GM19351 (cell line): Measurements from ENCODE around the gene SAP25.
"Not testable (repeated sequence)": the region's sequence is repeated elsewhere in the genome, so short reads cannot be mapped to it uniquely, and the experiment has no call there.

Experiments used
- ATAC-seq: cut with Tn5 transposase; IDR thresholded peaks from one replicate; pipeline ENCODE4 v1.9.1; 2021; ENCODE audit warnings: mild to moderate bottlenecking, moderate library complexity; ENCODE audit not compliant: unreplicated experiment

Gene SAP25

DNA sequence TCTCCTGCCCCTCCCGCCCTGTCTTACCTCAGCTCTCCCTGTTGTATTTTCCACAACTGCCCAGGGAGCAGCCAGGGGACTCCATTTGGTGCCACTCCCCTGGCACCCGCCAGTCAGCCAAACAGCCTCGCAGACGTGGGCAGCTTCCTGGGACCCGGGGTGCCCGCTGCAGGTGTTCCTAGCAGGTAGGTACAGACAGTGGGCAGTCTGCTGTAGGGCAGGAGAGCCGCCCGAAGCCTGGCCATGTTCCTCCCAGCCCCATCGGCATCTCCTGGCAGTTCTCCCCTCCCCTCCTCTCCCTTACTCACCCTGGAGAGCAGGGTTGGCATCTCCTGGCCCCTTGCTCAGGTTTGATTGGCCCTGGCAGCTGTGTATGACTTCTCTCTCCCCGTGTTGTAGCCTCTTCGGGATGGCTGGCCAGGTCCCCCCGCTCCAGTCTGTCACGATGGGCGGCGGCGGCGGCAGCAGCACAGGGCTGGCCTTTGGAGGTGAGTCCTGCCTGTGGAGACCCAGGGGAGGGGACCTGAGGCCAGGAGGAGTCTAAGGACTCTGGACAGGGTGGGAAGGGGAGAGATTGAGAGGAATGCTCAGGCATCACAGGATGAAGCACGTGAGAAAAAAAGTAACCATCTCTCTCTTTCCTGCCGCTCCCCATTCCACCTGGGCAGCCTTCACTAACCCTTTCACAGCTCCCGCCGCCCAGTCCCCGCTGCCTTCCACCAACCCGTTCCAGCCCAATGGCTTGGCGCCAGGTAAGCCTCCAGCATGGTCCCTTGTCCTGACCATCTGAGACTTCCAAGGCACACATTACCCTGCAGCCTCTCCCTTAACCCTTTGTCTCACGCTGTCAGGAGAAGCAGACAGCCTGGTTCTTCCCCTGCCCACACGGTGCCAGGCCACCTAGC, 11.3 kb downstream of the SAP25 start:
- no peak for ATAC-seq

- ATAC-seq = no peak
These were observed 12.1 kb downstream of the SAP25 start for GRCh38 chr7:100561491-100562194.

DNA sequence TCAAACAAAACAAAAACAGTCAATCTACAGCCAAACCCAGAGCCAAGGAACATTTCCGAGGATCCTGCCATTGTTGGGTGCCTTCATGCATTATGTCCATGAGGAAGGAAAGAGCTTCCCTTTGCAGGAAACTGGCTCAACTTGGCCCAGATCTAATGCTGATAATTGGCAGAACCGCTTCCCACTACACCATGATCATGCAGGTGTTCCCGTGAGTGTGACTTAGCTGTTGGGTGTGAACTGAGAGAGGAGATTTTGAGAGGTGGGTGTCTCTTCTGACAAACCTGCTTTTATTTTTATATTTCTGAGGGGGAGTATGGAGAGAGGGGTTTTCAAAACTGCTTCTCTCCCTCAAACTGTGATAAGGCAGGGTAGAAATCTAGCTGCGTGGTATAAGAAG, 14.6 kb downstream of the SAP25 start:
- no peak for ATAC-seq

GRCh38 chr7:100556541-100556940, 17.2 kb downstream of the SAP25 start:
- no peak for ATAC-seq

- no peak for ATAC-seq
These were observed 18.0 kb downstream of the SAP25 start for GRCh38 chr7:100555701-100556100.

- ATAC-seq = no peak
These were observed 20.7 kb downstream of the SAP25 start for GRCh38 chr7:100553032-100553431.

DNA sequence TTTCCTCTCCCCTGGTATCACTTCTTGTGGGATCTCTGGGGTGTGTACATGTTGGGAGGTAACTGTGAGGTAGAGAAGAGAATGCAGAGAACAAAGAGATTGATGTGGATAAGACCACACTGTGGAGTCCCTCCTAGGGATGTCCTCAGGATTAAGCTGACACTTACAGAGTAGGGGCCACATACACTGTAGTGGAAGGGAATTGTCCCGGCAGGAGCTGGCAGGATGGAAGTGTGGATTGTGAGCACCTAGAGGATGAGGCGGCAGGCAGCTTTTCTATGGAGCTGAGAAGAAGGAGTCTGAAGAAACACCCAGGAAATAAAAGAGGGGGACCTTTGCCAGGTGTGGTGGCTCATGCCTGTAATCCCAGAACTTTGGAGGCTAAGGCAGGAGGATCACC, 21.2 kb downstream of the SAP25 start:
- ATAC-seq = no peak

DNA sequence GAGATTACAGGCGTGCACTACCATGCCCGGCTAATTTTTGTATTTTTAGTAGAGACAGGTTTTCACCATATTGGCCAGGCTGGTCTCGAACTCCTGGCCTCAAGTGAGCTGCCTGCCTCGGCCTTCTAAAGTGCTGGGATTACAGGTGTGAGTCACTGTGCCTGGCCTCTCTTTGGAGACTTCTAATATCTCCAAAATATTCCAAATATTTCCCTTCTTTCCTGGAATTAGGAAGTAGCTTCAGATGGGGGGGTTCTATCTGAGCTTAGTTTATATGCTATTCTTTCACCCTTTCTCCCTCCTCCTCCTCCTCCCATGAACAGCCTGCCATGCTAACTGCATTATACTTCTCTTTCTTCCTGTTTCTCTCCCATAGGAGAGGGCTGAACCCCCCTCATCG, 25.3 kb downstream of the SAP25 start:
- not testable (repeated sequence) for ATAC-seq

GRCh38 chr7:100547872-100548271, 25.8 kb downstream of the SAP25 start:
- ATAC-seq = no peak

DNA sequence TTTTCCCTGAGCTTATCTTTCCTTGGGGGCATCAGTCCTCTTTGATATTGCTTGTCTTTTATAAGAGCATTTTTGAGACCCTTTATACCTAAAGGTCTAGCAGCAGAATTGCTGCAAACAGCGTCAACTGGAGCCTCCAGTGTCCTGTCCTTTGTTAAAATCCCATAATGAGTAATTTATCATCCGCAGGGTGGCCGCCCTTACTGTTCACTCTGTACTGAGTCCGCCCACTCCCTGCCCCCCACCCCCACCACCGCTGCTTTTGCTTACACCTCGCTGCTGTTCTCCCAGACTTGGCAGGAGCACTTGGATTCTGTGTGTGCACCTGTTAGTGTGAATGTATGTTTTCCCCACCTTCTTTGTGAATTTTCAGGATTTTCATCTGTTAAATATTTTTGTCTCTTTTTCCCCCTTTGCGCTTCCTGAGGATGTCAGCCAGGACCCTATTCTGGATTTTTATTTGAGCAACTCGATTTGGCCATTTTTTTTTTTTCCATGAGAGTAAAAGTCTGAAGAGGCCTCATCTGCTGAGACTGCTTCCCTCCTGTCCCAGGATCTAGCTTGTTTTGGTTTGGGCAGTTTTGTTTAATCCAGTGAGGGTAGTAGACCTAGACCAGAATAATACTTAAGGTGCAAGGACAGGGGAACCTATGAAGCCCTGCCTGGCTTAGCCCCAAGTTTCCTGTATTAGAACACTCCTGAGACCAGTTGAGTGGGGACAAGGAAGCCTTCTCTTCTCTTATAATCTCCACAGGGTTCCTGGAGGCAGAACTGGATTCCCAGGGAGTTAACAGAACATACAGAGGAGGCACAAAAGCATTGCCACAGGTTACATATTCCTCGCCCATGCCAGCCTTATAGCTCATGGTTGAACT, 26.5 kb downstream of the SAP25 start:
- no peak for ATAC-seq

DNA sequence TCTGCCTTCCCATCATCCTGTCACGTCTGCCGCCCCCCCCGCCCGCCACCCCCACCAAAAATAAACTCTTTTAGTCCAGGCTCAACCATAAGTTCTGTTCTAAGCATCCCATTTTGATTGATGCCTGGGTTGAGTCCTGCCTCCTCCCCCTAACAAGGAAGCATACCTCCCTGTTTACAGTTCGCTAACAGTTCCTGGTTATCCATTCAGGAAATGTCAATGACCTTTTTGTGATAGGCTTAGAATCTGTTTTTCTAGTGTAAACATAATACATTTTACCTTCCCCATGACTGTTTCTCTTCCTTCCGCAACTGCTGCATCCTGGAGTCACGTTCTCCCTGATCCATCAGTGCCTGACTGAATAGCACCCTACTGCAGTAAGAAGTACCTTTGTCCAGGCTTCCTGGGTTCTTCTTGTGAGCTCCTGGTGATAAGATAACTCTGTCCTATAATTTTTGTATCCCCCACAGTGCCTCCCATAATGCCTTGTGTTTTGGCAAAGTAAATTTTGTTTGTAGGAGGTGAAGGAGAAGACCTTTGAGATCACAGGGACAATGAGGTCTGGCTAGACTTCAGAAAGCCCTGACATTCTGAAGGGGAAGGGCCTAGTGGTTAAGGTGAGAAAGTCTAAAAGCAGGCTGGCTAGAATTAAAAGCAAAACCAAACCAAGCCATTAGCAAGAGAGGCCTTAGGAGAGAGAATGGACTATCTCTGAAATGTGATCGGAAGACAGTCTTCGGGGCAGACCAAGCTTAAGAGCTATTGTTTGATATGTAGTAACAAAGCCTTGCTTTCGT, 27.4 kb downstream of the SAP25 start:
- peak; percentile 42 for ATAC-seq

GRCh38 chr7:100545360-100546128, 28.2 kb downstream of the SAP25 start:
- ATAC-seq = peak; percentile 55

DNA sequence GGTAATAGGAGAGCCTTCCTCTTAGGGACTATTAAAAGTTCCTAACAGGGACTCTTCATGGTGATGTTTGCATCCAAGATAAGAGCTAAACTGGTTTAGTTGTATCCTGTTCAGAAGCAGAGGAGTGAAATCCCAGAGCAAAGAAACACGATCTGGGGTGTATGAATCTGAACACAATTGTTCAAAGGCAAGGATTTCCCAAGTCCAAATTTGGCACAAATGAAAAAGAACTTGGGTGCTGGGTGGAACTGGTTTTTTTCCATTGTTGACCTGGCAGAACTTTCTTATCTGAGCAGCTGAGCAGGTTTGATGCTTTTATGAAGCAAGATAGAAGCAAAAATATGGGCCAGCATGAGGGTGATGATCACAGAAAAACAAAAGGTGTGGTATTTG, 28.7 kb downstream of the SAP25 start:
- no peak for ATAC-seq

DNA sequence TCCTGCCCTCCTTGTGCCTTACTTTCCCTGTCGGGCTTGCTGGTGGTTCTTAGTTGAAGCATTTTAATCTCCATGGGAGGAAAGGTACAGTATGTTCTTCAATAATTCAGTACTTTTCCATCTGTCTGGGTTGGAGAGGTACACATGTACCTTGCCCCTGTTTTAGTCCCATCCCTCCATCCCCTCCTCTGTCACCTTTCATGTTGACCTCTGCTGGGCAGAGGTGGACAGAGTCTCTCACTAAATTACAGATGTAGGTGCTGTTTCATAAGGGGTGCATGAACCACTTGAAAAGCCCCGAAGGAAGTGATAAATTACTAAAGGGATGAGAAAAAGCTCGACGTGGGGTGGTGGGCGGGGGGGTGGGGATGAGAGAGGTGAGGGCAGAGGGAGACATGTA, 29.3 kb downstream of the SAP25 start:
- ATAC-seq = no peak

- no peak for ATAC-seq
These were observed 30.1 kb downstream of the SAP25 start for GRCh38 chr7:100543586-100543985.

GRCh38 chr7:100541309-100541708, 32.4 kb downstream of the SAP25 start:
- not testable (repeated sequence) for ATAC-seq

DNA sequence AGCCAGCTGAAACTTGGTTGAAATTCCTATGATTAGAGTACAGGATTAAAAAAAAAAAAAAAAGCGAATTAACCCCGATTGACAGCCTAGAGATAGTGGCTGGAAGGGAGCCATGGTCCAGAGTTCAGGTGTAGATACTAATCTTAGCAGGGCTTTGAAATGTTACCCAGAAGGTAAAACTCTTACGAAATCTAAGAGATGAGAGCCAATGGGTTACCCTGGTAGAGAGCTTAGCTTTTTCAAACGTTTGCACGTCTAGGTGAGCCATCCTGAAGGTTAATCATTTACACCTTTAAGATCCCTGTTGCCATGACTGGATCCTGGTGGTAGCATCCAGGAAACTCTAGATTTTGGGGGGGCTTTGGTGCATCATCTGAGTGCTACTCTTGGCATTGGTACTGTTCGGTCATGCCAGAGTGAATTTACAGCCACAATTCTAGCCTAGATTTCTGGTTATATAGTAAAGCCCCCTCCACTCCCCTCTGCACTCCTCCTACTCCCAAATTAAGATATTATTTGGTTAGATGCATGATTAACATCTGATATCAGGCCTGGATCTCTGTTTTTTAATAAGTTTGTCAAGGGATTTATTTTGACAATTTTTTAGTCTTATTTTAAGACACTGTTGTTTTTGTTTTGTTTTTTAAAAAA, 33.5 kb downstream of the SAP25 start:
- ATAC-seq = no peak

GRCh38 chr7:100539436-100540006, 34.2 kb downstream of the SAP25 start:
- ATAC-seq = no peak
